Measurements from ENCODE around the gene HOXA4. TPM values are rescaled to one million over a fixed set of nuclear protein-coding genes. Genes with fewer than 3 reads are reported as not detected.

HOXA4 gene
- polyA plus RNA-seq, 3 donors, result 0.48 TPM; not detected in 2

GRCh38 chr7:27144781-27145164 is 14.2 kb upstream of the HOXA4 start:
- Histone ChIP-seq H3K9me3 (replicated peaks in 1 of 2; ENCODE audit: control insufficient read depth in 1 of 2, insufficient read depth in 1 of 2, low read length in 2 of 2) (peaks cover 22 to 30% of the 10 kb centered on the region in 2 donors), H3K27ac (ENCODE audit: low read depth in 1 of 2, low read length in 2 of 2) (no peak overlapping the region), H3K9ac (ENCODE audit: insufficient read depth, low read length, poor library complexity, severe bottlenecking) (no peak overlapping the region), H2AFZ (ENCODE audit: insufficient read depth, low read depth, low read length, poor library complexity, severe bottlenecking) (no peak overlapping the region), H3K4me1 (ENCODE audit: control insufficient read depth in 1 of 2, insufficient read depth in 2 of 2, low read length in 2 of 2) (peaks cover 13 to 18% of the 10 kb centered on the region in 2 donors), H3K27me3 (ENCODE audit: control insufficient read depth in 2 of 2, insufficient read depth in 2 of 2, low read length in 2 of 2) (peaks cover 36 to 70% of the 10 kb centered on the region in 2 donors), H4K20me1 (ENCODE audit: insufficient read depth, low read length) (no peaks in the 10 kb centered on the region), H3K4me3 (replicated peaks in 1 of 3; ENCODE audit: low read depth in 2 of 3, low read length in 3 of 3) (no peak overlapping the region), H3K36me3 (replicated peaks in 1 of 2; ENCODE audit: control insufficient read depth in 1 of 2, insufficient read depth in 2 of 2, low read length in 2 of 2) (no peaks in the 10 kb centered on the region), H3K79me2 (ENCODE audit: insufficient read depth, low read length) (no peaks in the 10 kb centered on the region), H3K4me2 (replicated peaks; ENCODE audit: extremely low read depth, low read length, poor library complexity, severe bottlenecking) (no peak overlapping the region)
- no peak for DNase-seq
- no peak for TF ChIP-seq CTCF (IDR thresholded peaks at IDR 0.05)
- Mint-ChIP-seq H3K36me3 (peaks cover 3 to 14% of the 10 kb centered on the region in 2 donors), H3K4me3 (peak overlapping the region in 1 of 2 donors; percentile 92), H3K9me3 (peaks cover 13 to 46% (median 35%) of the 10 kb centered on the region in 7 donors), H3K4me1 (peaks cover 21% of the 10 kb centered on the region), H3K27ac (no peak overlapping the region), H3K27me3 (ENCODE audit: low read depth in 3 of 3) (peaks cover 61 to 76% (median 74%) of the 10 kb centered on the region in 3 donors)
- 54% methylated on average over 31 of the region's 31 CpGs for WGBS (ENCODE audit: insufficient coverage)
- intact Hi-C loops (cut with micrococcal nuclease), result loop anchor here in 1 of 2 donors (5.0 kb wide), 1 partner anchor 282 kb away; the partner anchor contains the start of gene SKAP2

GRCh38 chr7:27143950-27144780 is 13.6 kb upstream of the HOXA4 start:
- peaks cover 21% of the 10 kb centered on the region for H3K4me1 Mint-ChIP-seq

More at GRCh38 chr7:27143950-27144780, 13.6 kb upstream of the HOXA4 start:
- Mint-ChIP-seq H3K4me3 (peak overlapping the region in 1 of 2 donors; percentile 92), H3K27me3 (ENCODE audit: low read depth in 3 of 3) (peaks cover 55 to 71% (median 68%) of the 10 kb centered on the region in 3 donors), H3K36me3 (peaks cover 3 to 14% of the 10 kb centered on the region in 2 donors), H3K9me3 (peaks cover 13 to 43% (median 37%) of the 10 kb centered on the region in 7 donors), H3K27ac (no peak overlapping the region)
- Histone ChIP-seq H3K9ac (ENCODE audit: insufficient read depth, low read length, poor library complexity, severe bottlenecking) (no peak overlapping the region), H2AFZ (ENCODE audit: insufficient read depth, low read depth, low read length, poor library complexity, severe bottlenecking) (no peak overlapping the region), H3K4me3 (replicated peaks in 1 of 3; ENCODE audit: low read depth in 2 of 3, low read length in 3 of 3) (peak overlapping the region in 1 of 3 experiments; percentile 70), H4K20me1 (ENCODE audit: insufficient read depth, low read length) (no peaks in the 10 kb centered on the region), H3K79me2 (ENCODE audit: insufficient read depth, low read length) (no peaks in the 10 kb centered on the region), H3K27me3 (ENCODE audit: control insufficient read depth in 2 of 2, insufficient read depth in 2 of 2, low read length in 2 of 2) (peaks cover 30 to 64% of the 10 kb centered on the region in 2 donors), H3K27ac (ENCODE audit: low read depth in 1 of 2, low read length in 2 of 2) (no peak overlapping the region), H3K4me2 (replicated peaks; ENCODE audit: extremely low read depth, low read length, poor library complexity, severe bottlenecking) (peak overlapping the region; percentile 67), H3K4me1 (ENCODE audit: control insufficient read depth in 1 of 2, insufficient read depth in 2 of 2, low read length in 2 of 2) (peaks cover 13 to 18% of the 10 kb centered on the region in 2 donors), H3K9me3 (replicated peaks in 1 of 2; ENCODE audit: control insufficient read depth in 1 of 2, insufficient read depth in 1 of 2, low read length in 2 of 2) (peaks cover 22 to 30% of the 10 kb centered on the region in 2 donors), H3K36me3 (replicated peaks in 1 of 2; ENCODE audit: control insufficient read depth in 1 of 2, insufficient read depth in 2 of 2, low read length in 2 of 2) (no peaks in the 10 kb centered on the region)
- intact Hi-C loops (cut with micrococcal nuclease), result loop anchor here in 1 of 2 donors (5.0 kb wide), 1 partner anchor 282 kb away; the partner anchor contains the start of gene SKAP2
- 87% methylated on average over 28 of the region's 40 CpGs for WGBS (ENCODE audit: insufficient coverage)
- TF ChIP-seq CTCF (IDR thresholded peaks at IDR 0.05), result peak; percentile 0
- DNase-seq, result no peak
